Smooth muscle cell (in vitro differentiated cells): ENCODE data around the gene GMPS. TPM values are rescaled to one million over a fixed set of nuclear protein-coding genes. Genes with fewer than 3 reads are reported as not detected.

Experiments
- DNase-seq: peaks from one replicate; lab custom pipeline; 2025; ENCODE audit not compliant: unreplicated experiment; lab: John Stamatoyannopoulos, UW
- H2AFZ ChIP-seq: fragments of 200-600 bp; sonication (generic); 2 replicates; pipeline ENCODE4 v1.6.0; 2016; ENCODE audit warnings: antibody characterized with exemption, low read depth, mild to moderate bottlenecking
- H3F3A ChIP-seq: fragments of 200-600 bp; sonication (generic); 2 replicates; pipeline ENCODE4 v1.6.0; 2017; ENCODE audit warnings: antibody characterized with exemption, low read depth
- H3K27ac ChIP-seq: fragments of 200-600 bp; sonication (generic); 2 replicates; pipeline ENCODE4 v1.5.1; 2016; ENCODE audit warnings: low read depth, mild to moderate bottlenecking
- H3K27me3 ChIP-seq: fragments of 200-600 bp; sonication (generic); 2 replicates; pipeline ENCODE4 v1.6.1; 2016; ENCODE audit warnings: low read depth, mild to moderate bottlenecking
- H3K36me3 ChIP-seq: fragments of 200-600 bp; sonication (generic); 2 replicates; pipeline ENCODE4 v1.5.1; 2016; ENCODE audit warnings: low read depth
- H3K4me1 ChIP-seq: fragments of 200-600 bp; sonication (generic); 2 replicates; pipeline ENCODE4 v1.5.1; 2016; ENCODE audit warnings: low read depth
- H3K4me2 ChIP-seq: fragments of 200-600 bp; sonication (generic); 2 replicates; pipeline ENCODE4 v1.6.0; 2016; ENCODE audit warnings: mild to moderate bottlenecking
- H3K4me3 ChIP-seq: fragments of 200-600 bp; sonication (generic); 2 replicates; pipeline ENCODE4 v1.5.1; 2016; ENCODE audit warnings: mild to moderate bottlenecking
- H3K79me2 ChIP-seq: fragments of 200-600 bp; sonication (generic); 2 replicates; pipeline ENCODE4 v1.6.0; 2016; ENCODE audit warnings: low read depth, mild to moderate bottlenecking
- H3K9ac ChIP-seq: fragments of 200-600 bp; sonication (generic); 2 replicates; pipeline ENCODE4 v1.6.0; 2016; ENCODE audit warnings: low read depth
- H3K9me3 ChIP-seq: fragments of 200-600 bp; sonication (generic); replicated peaks from 2 replicates; pipeline ENCODE4 v1.5.1; 2016; ENCODE audit warnings: low read depth
- H4K20me1 ChIP-seq: fragments of 200-600 bp; sonication (generic); 2 replicates; pipeline ENCODE4 v1.6.0; 2016; ENCODE audit warnings: low read depth
- CTCF ChIP-seq: fragments of 200-600 bp; sonication (generic); IDR thresholded peaks from 2 replicates; pipeline ENCODE4 v1.5.1; 2017; ENCODE audit warnings: borderline replicate concordance, mild to moderate bottlenecking, antibody characterized with exemption; ENCODE audit not compliant: insufficient read depth, poor library complexity, severe bottlenecking
- WGBS: methylation state at CpG from one replicate; pipeline ENCODE4 v1.1.7; 2016; ENCODE audit warnings: low lambda C conversion rate; 5-methylcytosine and 5-hydroxymethylcytosine counted together
- polyA plus RNA-seq: library from polyadenylated mRNA; unstranded; fragments of >200 nt; fragmentation: Nextera tagmentation; extraction: Ambion mirVana; gene quantifications from 2 replicates; pipeline ENCODE4 v1.2.1, GENCODE V29; 2016
- total RNA-seq: library from RNA; depleted of rRNA; stranded (reverse); fragments of >200 nt; gene quantifications from 2 replicates; pipeline ENCODE4 v1.2.3, GENCODE V29; 2014

The GMPS gene
- total and polyA plus RNA-seq, 2 experiments from 2014 or later = 52.1 to 64.5 TPM

- H3K27me3 ChIP-seq = no peaks in the 10 kb centered on the region
- H4K20me1 ChIP-seq = no peaks in the 10 kb centered on the region
- H3F3A ChIP-seq = no peaks in the 10 kb centered on the region
- H2AFZ ChIP-seq = no peak overlapping the region
- no peak for DNase-seq
- H3K9me3 ChIP-seq = no peaks in the 10 kb centered on the region
- peaks cover 47% of the 10 kb centered on the region for H3K36me3 ChIP-seq
- H3K79me2 ChIP-seq = no peaks in the 10 kb centered on the region
- H3K27ac ChIP-seq = no peak overlapping the region
- H3K4me1 ChIP-seq = no peaks in the 10 kb centered on the region
- H3K4me3 ChIP-seq = no peak overlapping the region
- 72% methylated on average over 1 of the region's 1 CpG for WGBS
- H3K9ac ChIP-seq = no peak overlapping the region
- H3K4me2 ChIP-seq = no peak overlapping the region
- no peak for TF ChIP-seq CTCF
Observed at GRCh38 chr3:155912579-155913190, 42.2 kb downstream of the GMPS start.

GRCh38 chr3:155917781-155918180 is 47.3 kb downstream of the GMPS start:
- peaks cover 3% of the 10 kb centered on the region for H3K9me3 ChIP-seq
- H2AFZ ChIP-seq = no peak overlapping the region
- no peaks in the 10 kb centered on the region for H3K27me3 ChIP-seq
- DNase-seq = no peak
- H3K79me2 ChIP-seq = no peaks in the 10 kb centered on the region
- H3K36me3 ChIP-seq = peaks cover 41% of the 10 kb centered on the region
- no peak overlapping the region for H3K9ac ChIP-seq
- TF ChIP-seq CTCF = no peak
- H4K20me1 ChIP-seq = no peaks in the 10 kb centered on the region
- H3K4me1 ChIP-seq = no peaks in the 10 kb centered on the region
- H3F3A ChIP-seq = no peaks in the 10 kb centered on the region
- no peak overlapping the region for H3K4me2 ChIP-seq
- H3K27ac ChIP-seq = no peak overlapping the region
- no peak overlapping the region for H3K4me3 ChIP-seq
- 92% methylated on average over 1 of the region's 1 CpG for WGBS

- no peak overlapping the region for H2AFZ ChIP-seq
- peaks cover 3% of the 10 kb centered on the region for H3K9me3 ChIP-seq
- H3K79me2 ChIP-seq = no peaks in the 10 kb centered on the region
- H3K4me1 ChIP-seq = no peaks in the 10 kb centered on the region
- no peak overlapping the region for H3K27ac ChIP-seq
- H3F3A ChIP-seq = no peaks in the 10 kb centered on the region
- H3K36me3 ChIP-seq = peaks cover 35% of the 10 kb centered on the region
- H3K9ac ChIP-seq = no peak overlapping the region
- H3K4me3 ChIP-seq = no peak overlapping the region
- H4K20me1 ChIP-seq = no peaks in the 10 kb centered on the region
- no peak overlapping the region for H3K4me2 ChIP-seq
- H3K27me3 ChIP-seq = no peaks in the 10 kb centered on the region
- DNase-seq = no peak
- no peak for TF ChIP-seq CTCF
Observed at GRCh38 chr3:155919728-155920127, 49.3 kb downstream of the GMPS start.

- H3K4me2 ChIP-seq = no peak overlapping the region
- WGBS = 53% methylated on average over 2 of the region's 2 CpGs
- no peak for TF ChIP-seq CTCF
- H3K27me3 ChIP-seq = no peaks in the 10 kb centered on the region
- H3K4me3 ChIP-seq = no peak overlapping the region
- peaks cover 3% of the 10 kb centered on the region for H3K9me3 ChIP-seq
- no peak for DNase-seq
- H4K20me1 ChIP-seq = no peaks in the 10 kb centered on the region
- H3K79me2 ChIP-seq = no peaks in the 10 kb centered on the region
- peaks cover 24% of the 10 kb centered on the region for H3K36me3 ChIP-seq
- H3F3A ChIP-seq = no peaks in the 10 kb centered on the region
- H3K27ac ChIP-seq = no peak overlapping the region
- H3K4me1 ChIP-seq = no peaks in the 10 kb centered on the region
- H3K9ac ChIP-seq = no peak overlapping the region
- H2AFZ ChIP-seq = no peak overlapping the region
Observed at GRCh38 chr3:155921486-155921885, 51.0 kb downstream of the GMPS start.
